GM21737 (cell line): ENCODE measurements around the gene UROC1.

Experiments used
- ATAC-seq: cut with Tn5 transposase; IDR thresholded peaks from one replicate; pipeline ENCODE4 v1.9.1; 2021; ENCODE audit warnings: mild to moderate bottlenecking, moderate library complexity; ENCODE audit not compliant: unreplicated experiment

UROC1 gene

DNA sequence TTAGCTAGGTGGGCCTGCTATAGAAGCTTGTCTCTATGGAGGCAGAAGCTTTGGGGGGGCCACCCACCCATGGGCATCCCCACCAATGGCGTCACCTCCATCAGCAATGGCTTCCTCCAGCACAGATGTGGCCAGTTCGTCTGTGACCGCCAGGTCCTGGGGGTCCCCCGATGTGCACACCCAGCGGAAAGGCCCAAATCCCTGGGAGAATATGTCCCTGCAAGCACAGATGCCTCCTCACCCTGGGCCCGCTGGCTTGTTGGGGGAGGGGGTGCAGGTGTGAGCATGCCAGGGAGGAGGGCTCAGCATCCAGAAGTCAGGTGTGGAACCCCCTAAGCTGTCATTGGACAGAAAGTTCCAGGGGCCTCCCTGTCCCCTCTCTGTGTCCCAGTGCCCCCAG lies 19.6 kb downstream of the UROC1 start:
- no peak for ATAC-seq

DNA sequence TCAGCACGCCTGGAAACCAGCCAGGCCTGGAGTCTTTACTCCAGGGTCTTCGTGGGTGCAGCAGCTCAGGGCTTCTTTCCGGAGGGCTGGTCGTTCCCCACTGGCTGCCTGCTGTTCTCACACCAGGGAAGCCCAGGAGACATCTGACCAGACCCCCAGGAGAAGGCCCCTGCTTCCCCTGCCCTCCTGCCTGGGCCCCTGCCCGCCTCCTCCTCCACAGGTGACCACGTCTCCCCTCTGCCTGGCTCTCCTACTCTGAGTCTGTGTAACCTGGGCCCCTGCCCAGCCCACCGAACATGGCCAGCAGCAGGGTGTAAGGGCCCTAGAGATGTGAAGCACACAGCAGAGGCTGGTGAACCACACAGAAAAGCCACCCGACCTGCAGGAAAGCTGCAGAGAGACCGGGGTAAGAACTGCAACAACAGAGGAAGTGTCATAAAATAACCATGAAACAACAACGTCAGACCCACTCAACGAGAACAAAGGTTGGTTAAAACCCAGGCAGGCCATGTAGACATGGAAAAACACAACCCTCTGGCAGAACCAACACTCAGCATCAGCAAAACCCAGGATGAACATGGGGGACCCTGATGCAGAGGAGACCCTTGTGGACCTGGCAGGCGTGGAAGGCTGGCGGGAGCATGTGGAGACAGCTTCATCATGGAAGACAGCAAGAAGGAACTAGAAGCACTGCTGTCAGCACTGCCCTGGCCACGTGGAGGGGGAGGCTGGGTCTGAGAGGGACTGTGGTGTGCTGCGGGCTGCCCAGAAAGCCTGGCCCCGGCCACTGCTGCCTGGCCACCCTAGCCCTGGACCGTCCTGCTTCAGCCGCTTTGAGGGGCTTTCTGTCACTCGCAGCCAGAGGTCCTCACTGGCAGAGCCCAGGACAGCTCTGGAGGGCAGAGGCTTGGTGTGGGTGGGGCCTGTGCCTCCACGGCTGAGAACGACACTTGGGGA lies 20.4 kb downstream of the UROC1 start:
- no peak for ATAC-seq

DNA sequence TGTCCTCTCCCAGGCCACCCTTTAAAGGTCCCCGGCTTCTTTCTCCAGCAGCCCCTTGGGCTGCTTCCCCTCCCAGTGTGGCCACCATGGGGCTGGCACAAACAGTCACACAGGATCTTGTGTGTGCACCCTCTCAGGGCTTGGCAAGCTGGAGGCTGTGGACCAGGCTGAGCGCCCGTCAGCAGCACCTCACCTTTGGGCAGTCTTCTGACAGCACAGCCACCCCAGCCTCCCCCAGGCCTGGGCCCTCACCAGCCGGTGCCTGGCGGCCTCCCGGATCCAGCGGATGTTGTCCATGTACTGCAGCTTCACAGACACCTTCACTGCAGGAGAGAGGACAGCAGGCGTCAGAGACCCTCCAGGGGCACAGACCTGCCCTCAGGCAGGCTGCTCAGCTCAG lies 21.8 kb downstream of the UROC1 start:
- ATAC-seq, result no peak

DNA sequence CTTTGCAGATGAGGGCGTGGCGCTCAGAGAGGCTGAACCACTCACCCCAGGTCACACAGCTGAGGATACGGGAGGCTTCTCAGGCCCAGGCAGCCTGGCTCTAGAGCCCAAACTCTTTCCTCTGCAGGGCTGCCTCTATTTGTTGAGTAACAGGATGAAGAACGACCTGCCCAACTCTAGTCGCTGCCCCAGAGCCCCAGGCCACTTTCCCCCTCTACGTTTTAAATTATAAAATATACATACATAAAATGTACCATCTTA lies 22.7 kb downstream of the UROC1 start:
- no peak for ATAC-seq

DNA sequence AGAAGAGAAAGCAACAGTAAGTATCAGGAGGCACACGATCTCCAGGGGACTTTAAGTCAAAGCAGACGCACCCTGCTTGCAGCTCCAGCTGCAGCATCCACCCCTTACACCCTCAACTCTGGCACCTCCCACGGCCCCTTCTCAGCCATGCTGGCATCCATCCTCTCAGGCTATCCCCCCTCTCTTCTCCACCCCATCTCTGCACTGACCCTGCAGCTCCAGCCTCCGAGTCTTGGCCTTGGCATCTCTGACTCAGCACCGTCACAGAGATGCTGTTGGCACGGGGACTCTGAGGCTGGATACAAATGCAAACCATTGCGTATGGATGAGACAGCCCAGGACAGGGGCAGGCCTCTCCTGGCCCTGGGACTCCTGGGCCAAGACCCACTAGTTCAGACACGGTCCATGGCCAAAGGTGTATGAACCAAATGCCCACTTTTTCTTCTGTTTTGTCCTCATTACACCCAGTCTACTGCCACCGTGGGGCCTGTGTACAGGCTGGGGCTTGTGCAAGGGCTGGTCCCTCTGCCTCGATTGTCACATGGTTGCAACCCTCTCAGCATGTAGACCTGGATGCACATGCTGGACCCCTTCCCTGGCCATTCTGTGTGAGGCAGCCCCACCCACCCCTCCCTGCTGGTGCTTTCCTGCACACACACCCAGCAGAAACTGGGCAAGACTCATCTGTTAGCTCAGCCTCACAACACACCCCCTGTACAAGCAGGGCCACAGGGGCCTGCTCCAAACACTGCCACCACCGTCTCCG lies 23.2 kb downstream of the UROC1 start:
- no peak for ATAC-seq

DNA sequence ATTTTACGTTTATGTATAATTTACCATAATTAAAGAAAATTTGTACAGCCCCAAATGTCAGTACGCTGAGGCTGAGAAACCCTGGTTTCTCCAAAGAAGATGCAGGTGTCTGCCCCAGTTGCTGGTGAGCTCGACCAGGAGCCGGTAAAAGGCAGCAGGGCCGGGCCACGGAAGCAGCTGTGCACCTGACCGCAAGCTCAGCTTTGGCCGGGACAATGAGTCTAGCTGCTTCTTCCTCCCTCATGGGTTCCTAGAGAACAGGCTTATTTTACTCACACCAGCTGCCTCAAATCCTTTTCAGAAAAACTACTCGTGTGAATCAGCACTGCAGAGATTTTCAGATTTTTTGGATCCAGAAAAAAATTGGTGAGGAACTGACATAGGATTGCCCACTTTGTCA lies 23.8 kb downstream of the UROC1 start:
- ATAC-seq, result no peak

DNA sequence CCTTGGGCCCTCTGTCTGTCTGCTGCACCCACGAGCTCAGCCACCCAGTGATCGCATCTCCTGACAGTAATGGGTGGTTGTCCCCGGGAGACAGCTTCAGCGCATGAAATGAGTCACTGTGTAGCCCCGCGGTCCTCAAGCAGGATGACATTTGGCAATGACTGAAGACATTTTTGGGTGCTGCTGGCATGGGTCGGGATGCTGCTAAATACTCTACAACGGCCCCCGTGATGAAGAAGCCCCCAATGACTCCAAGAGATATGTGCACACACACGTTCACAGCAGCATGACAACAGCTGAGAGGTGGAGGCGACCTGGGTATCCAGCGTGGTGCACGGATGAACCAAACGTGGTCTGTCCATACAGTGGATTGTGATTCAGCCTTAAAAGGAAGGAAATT lies 24.5 kb downstream of the UROC1 start:
- ATAC-seq, result no peak

DNA sequence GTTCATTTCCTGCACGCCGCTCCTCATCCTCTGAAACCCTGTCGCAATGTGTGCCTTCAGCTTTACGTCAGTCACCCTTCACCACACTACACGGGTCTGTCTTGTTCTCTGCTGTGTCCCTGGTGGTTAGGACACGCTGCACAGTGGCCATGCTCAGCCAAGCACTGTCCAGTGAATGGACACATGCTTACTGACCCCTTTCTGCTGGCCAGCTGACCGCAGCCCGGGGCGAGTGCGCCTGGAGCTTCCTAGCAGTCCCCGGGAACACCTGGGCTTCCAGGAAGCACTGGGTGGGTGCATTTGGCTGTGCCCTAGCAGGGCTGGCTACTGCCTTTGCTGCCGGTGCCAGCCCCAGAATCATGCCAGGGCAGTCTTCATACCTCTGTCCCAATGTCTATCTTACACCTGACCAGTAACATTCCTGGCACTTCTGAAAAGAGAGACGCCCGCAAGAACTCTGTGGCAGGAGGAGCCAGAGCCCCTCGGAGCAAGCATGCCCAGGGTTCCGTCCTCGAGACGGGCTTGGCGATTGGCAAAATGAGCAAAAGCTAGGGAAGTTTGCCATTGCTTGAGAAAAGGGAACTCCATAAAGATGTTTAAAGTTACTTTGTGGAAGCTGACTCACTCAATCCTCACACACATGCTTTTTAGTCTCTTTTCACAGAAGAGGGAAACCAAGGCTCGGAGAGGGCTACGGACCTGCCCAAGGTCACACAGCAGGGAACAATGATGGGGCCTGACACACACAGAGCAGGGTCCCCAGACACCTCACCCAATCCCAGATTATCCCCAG lies 26.2 kb downstream of the UROC1 start:
- ATAC-seq, result no peak

DNA sequence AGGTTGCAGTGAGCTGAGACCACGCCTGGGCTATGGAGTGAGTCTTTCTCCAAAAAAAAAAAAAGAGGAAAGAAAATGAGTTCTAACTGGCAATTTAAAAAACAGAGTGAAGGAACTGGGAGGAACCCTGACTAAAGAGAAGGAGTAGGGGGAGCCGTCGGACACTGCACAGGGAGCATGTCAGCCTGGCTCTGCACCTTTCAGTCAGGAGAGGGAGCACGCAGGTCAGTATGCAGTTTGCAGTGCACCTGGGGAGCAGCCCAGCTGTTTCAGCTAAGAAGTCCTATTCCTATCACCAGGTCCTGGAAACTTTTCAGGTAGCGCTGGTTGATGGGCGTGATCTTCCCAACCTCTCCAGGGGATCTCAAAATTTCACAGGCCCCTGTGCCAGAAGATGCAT lies 27.0 kb downstream of the UROC1 start:
- ATAC-seq, result no peak

DNA sequence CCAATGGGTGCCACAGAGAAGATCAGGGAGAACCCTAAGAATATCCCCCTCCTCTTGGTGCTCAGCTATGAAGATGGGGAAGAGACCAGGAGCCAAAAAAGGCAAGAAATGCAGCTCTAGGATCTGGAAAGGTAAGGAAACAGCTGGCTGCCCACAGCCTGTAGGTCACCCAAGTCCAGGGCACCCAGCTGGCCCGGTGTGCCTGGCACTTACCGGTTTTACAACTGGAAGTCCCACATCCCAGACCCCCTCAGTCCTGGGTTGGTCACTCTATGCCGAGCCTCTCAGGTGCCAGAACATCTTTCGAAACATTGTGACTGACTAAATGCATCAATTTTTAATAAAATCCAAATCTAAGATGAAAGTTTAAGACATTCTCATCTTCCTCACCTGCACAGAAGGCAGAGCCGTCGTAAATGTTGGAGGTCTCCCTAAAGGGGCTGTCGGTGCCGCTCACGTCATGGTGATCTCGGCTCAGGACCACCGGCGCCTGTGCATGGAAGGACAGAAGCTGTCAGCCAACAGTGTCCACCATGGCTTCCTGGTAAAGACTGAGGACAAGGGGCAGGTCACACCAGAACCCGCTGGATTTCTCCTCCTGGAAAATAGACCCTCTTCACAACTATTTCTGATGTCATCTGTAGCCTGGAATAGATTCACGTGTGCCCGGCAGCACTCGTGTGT lies 28.5 kb downstream of the UROC1 start:
- no peak for ATAC-seq

DNA sequence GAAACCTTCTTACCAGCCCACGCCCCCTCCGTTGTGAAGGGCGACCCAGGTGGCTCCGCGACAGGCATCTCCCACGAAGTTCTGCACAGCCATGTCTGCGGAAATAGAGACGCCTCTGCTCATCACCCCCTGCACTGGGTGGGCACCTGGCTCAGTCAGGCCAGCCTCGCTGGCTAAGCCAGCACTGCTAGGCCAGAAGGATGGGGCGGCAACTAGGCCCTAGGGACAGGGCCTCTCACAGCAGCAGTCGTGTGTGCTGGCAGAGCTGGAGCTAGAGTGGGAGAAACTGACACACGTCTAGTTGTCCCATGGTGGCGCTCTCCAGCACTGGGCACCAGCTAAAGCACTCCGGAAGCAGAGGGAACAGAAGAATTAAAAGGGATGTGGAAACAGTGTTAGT lies 29.4 kb downstream of the UROC1 start:
- ATAC-seq, result no peak

DNA sequence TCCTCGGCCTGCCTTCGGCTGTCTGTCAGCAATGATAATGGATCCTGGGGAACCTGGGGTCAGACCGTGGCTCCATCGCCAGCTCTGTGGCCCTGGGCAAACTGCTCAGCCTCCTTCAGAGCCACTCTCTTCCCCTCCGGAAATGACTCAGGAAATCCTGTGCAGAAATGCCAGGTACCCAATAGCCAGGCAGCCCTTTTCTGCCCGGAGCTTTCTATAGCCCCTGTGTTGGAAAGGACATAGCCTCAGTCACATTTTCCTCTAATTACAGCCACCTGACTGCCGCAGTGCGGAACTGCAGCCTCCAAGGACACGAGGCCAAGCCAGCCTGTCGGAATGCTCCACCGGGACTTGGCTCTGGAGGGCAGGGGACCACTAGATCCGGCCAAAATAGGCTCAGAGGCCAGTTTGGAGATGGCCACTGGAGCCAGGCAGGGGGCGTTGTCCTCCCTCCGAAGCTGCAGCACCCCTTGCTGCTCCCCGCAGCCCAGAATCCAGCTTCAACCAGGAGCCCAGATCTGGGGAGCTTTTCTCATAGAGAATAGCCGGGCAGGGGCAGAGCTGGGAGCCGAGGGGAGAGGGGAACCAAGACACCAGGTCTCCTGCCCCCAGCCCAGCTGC lies 30.3 kb downstream of the UROC1 start:
- ATAC-seq, result no peak

DNA sequence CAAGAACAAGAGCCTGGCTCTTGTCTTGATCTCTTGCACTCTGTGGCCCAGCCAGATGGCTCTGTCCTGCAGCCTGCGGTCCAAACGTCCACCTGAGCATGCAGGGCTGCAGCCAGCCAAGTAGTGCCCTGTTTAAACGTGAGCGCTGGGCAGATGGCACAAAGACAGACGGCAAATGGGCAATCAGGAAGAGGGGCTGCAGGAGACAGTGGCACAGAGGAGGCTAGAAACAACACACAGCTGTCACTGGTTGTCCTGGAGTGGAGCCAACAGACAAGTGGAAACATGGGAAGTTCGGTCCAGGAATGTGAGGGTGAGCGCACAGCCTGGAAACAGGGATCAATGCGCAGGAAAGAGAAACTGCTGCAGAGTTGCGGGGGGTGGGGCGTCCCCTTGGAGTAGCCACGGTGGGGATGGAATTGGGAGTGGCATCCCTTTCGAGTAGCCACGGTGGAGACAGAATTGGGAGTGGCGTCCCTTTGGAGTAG lies 31.2 kb downstream of the UROC1 start:
- ATAC-seq, result no peak

DNA sequence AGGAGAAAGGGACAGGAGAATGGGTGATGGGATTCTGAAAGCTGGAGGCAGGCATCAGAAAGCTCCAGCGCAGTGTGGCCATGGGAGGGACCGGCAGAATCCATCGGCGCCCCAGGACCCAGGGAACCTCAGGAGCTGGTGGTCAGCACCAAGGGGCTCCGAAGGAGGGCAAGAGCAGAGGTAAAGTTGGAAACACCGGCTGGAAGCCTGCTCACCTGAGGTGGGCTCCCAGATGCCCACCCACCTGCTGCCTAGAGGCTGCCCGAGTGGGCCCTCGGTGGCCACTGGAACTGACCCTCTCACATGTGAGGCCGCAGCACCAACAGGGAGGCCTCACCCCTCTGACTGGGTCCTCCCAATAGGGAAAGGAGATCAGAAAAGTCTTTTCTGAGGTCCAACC lies 31.6 kb downstream of the UROC1 start:
- ATAC-seq, result no peak

DNA sequence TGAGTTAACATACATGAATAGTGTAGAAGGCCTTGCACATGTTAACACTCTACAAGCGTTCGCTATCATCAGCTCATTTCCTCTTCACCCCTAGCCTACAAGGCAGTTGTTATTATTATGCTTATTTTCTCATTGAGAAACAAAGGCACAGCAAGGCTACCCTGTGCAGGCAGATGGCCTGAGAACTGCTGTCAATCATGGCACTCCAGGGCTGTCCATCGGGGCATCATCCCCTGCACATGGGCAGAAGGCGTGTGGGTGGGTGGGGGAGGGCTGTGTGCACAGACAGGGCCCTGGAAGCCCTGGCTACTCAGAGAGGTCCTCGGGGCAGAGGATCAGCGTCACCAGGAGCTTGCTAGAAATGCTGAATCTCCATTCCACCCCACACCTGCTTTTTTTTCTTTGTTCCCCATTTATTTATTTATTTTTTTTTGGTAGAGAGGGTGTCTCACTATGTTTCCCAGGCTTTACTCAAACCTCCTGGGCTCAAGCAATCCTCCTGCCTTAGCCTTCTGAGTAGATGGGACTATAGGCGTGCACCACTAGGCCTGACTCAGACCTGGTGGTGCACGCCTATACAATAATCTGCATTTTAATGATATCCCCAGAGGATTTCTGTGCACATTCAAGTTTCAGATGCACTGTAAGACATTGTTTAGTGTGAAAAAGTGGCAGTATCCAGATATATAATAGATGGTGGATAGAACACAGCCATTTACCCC lies 32.2 kb downstream of the UROC1 start:
- no peak for ATAC-seq

DNA sequence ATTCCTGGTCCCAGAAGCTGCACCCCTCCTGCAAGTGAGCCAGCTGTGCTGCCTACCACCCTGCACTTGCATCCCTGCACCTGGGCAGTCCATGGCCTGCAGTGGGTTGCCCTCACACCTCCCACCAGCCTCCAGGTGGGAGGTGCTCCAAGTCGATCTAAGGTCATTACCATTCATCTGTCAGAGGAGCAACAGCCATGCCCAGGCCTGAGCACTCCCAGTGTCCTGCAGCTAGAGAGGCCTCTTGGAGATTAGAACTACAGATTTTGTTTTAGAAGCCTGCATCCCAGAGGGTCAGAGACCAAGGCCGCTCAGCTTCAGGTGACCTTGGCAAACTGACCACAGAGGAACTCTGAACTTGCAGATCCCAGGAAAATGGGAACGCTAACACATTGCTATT lies 32.9 kb downstream of the UROC1 start:
- no peak for ATAC-seq

DNA sequence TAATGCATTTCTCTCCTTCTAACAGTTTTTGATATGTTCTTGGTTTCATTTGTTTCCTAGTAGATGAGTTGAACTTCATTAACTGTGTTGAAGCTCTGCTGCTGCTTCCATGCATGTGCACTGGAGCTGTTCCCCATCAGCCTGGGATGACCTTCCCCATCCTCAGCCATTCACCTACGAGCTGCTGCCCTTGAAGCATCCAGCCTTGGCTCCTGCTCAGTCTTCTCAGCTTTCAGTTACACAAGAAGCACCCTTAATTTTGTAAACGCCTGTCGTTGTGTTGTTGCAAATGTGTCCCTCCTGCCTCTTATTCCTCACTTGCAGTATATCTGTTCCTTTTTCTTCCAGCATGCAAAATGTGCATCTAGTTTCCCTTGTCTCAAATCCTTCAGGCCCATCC lies 33.4 kb downstream of the UROC1 start:
- no peak for ATAC-seq

DNA sequence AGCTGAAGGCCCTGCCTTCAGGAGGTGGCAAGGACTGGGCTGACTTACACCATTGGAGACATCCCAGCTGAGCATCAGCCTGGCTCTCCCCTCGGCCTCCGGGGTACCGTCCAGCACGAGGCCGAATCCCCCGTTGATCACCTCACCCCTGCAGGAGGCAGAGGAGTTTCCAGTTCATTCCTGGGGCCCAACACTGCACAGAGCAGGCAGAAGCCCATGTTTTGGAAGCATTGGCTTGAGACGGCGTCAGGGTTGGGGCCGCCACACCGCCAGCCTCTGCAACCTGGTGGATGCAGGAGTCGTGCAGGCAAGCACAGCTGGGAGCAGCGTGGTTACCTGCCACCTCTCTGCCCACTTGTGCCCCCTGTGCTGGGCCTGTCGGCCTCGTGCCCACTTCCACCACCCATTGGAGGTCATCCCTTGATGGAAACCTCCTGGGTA lies 34.2 kb downstream of the UROC1 start:
- no peak for ATAC-seq

DNA sequence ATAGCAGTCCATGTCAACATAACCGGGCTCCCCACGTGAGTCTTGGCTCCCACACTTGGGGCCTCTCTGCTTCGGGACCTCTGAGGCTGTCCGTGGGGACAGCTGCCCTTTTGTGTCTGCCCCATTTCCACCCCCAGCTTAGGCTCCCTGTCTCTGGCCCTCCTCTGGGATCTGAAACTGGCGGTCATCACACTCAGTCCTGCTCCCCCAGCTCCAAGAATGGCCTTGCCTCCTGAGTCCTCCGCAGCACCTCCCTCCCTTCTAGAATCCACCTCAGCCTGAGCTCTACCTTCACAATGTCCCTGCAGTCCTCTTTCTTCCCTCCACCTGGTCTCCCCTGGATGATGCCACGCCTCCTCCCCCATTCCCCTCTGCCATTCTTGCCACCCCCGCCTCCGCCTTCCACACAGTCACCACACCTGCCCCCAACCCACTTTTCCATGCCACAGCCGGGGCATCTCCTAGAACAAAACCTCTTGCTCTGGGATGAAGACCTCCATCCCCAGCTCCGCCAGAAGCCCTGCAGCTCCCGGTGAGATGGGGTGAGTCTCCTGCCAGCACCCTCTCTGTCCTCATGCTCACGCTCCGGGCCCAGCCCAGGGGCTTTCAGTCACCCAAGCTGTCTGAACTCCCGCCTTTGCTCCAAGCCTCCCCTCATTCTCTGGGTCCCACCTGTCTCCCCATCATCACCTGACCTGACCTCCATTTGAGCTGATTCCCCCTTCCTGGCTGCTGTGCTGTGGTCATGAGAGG lies 34.9 kb downstream of the UROC1 start:
- no peak for ATAC-seq
